Measurements from ENCODE around the gene CRISPLD2.
A peak's percentile ranks its signal among the peaks of the same experiment; 100 is the strongest.

The CRISPLD2 gene

GRCh38 chr16:84948851-84949610, 129.2 kb downstream of the CRISPLD2 start:
- no peak for TF ChIP-seq CTCF (IDR thresholded peaks at IDR 0.05; ENCODE audit: low read depth, low read length)
- H3K9me3 ChIP-seq (ENCODE audit: severe bottlenecking) = no peaks in the 10 kb centered on the region
- no peaks in the 10 kb centered on the region for H3K27me3 ChIP-seq (ENCODE audit: insufficient read depth, low read depth, severe bottlenecking)

GRCh38 chr16:84949772-84950436, 130.1 kb downstream of the CRISPLD2 start:
- TF ChIP-seq CTCF (IDR thresholded peaks at IDR 0.05; ENCODE audit: low read depth, low read length) = no peak
- Histone ChIP-seq H3K27ac (no peak overlapping the region), H3K9me3 (ENCODE audit: severe bottlenecking) (no peaks in the 10 kb centered on the region), H3K36me3 (no peaks in the 10 kb centered on the region), H3K4me3 (ENCODE audit: low read depth, low read length) (no peak overlapping the region), H3K27me3 (ENCODE audit: insufficient read depth, low read depth, severe bottlenecking) (no peaks in the 10 kb centered on the region)
- DNase-seq = no peak

More at GRCh38 chr16:84948851-84949610, 129.2 kb downstream of the CRISPLD2 start:
- Histone ChIP-seq H3K27ac (no peak overlapping the region), H3K36me3 (no peaks in the 10 kb centered on the region), H3K4me3 (ENCODE audit: low read depth, low read length) (no peak overlapping the region)
- DNase-seq = no peak

GRCh38 chr16:84950906-84951305, 131.1 kb downstream of the CRISPLD2 start:
- H3K9me3 ChIP-seq (ENCODE audit: severe bottlenecking) = no peaks in the 10 kb centered on the region
- no peak overlapping the region for H3K27ac ChIP-seq
- H3K36me3 ChIP-seq = no peaks in the 10 kb centered on the region
- H3K27me3 ChIP-seq (ENCODE audit: insufficient read depth, low read depth, severe bottlenecking) = no peaks in the 10 kb centered on the region
- 0 out of 2 replicates have a peak, but pooled peaks have one; percentile 24 for TF ChIP-seq CTCF (IDR thresholded peaks at IDR 0.05; ENCODE audit: low read depth, low read length)
- H3K4me3 ChIP-seq (ENCODE audit: low read depth, low read length) = no peak overlapping the region
- peak; percentile 22 for DNase-seq

GRCh38 chr16:84952335-84953189, 132.8 kb downstream of the CRISPLD2 start:
- no peak overlapping the region for H3K4me3 ChIP-seq (ENCODE audit: low read depth, low read length)
- no peaks in the 10 kb centered on the region for H3K9me3 ChIP-seq (ENCODE audit: severe bottlenecking)
- H3K27ac ChIP-seq = peak overlapping the region; percentile 96
- peak; percentile 86 for DNase-seq
- no peaks in the 10 kb centered on the region for H3K36me3 ChIP-seq
- TF ChIP-seq CTCF (IDR thresholded peaks at IDR 0.05; ENCODE audit: low read depth, low read length) = peak; percentile 79
- H3K27me3 ChIP-seq (ENCODE audit: insufficient read depth, low read depth, severe bottlenecking) = no peaks in the 10 kb centered on the region

- no peak for DNase-seq
- no peak for TF ChIP-seq CTCF (IDR thresholded peaks at IDR 0.05; ENCODE audit: low read depth, low read length)
- Histone ChIP-seq H3K27ac (peak overlapping the region; percentile 96), H3K9me3 (ENCODE audit: severe bottlenecking) (no peaks in the 10 kb centered on the region), H3K36me3 (no peaks in the 10 kb centered on the region), H3K4me3 (ENCODE audit: low read depth, low read length) (no peak overlapping the region), H3K27me3 (ENCODE audit: insufficient read depth, low read depth, severe bottlenecking) (no peaks in the 10 kb centered on the region)
Observed at GRCh38 chr16:84953190-84953746, 133.5 kb downstream of the CRISPLD2 start.
